ENCODE data around the gene ADM. TPM values are rescaled to one million over a fixed set of nuclear protein-coding genes. Genes with fewer than 3 reads are reported as not detected.

ADM gene
- total RNA-seq, 1 donor from 2014 or later = 24.5 TPM

- peak overlapping the region; percentile 66 for H3K4me3 ChIP-seq
- peaks cover 2% of the 10 kb centered on the region for H3K27me3 ChIP-seq
- peak overlapping the region; percentile 79 for H3K27ac ChIP-seq
- intact Hi-C loops (cut with DNase I) = loop anchor here (10.0 kb wide), 1 partner anchor 98 kb away; no protein-coding TSS in a partner anchor
- H3K36me3 ChIP-seq = no peaks in the 10 kb centered on the region
- DNase-seq = no peak
- no peak for TF ChIP-seq CTCF (IDR thresholded peaks at IDR 0.05)
- peak; percentile 29 for ATAC-seq
- H3K4me1 ChIP-seq = peaks cover 43% of the 10 kb centered on the region
- H3K9me3 ChIP-seq = no peaks in the 10 kb centered on the region
These were observed 2.5 kb upstream of the ADM start for GRCh38 chr11:10302359-10302743.

- DNase-seq (peak; percentile 96), ATAC-seq (peak; percentile 76)
- H3K4me3 ChIP-seq = peak overlapping the region; percentile 66
- H3K9me3 ChIP-seq = no peaks in the 10 kb centered on the region
- intact Hi-C loops (cut with DNase I) = loop anchor here (10.0 kb wide), 1 partner anchor 98 kb away; no protein-coding TSS in a partner anchor
- peaks cover 2% of the 10 kb centered on the region for H3K27me3 ChIP-seq
- no peaks in the 10 kb centered on the region for H3K36me3 ChIP-seq
- TF ChIP-seq CTCF (IDR thresholded peaks at IDR 0.05) = no peak
- H3K4me1 ChIP-seq = peaks cover 46% of the 10 kb centered on the region
- peak overlapping the region; percentile 79 for H3K27ac ChIP-seq
These were observed 1.9 kb upstream of the ADM start for GRCh38 chr11:10302744-10303557.

GRCh38 chr11:10303558-10304363 lies 1.1 kb upstream of the ADM start:
- Histone ChIP-seq H3K36me3 (no peaks in the 10 kb centered on the region), H3K9me3 (no peaks in the 10 kb centered on the region), H3K27me3 (peaks cover 2% of the 10 kb centered on the region), H3K4me3 (peak overlapping the region; percentile 66), H3K4me1 (peaks cover 53% of the 10 kb centered on the region), H3K27ac (peak overlapping the region; percentile 79)
- peak; percentile 2 for ATAC-seq
- DNase-seq = no peak
- no peak for TF ChIP-seq CTCF (IDR thresholded peaks at IDR 0.05)
- intact Hi-C loops (cut with DNase I) = loop anchor here (10.0 kb wide), 1 partner anchor 99 kb away; no protein-coding TSS in a partner anchor

- Histone ChIP-seq H3K4me1 (peaks cover 70% of the 10 kb centered on the region), H3K4me3 (peak overlapping the region; percentile 66), H3K27ac (peak overlapping the region; percentile 79), H3K36me3 (no peaks in the 10 kb centered on the region), H3K9me3 (no peaks in the 10 kb centered on the region), H3K27me3 (peaks cover 2% of the 10 kb centered on the region)
- DNase-seq (peak; percentile 75), ATAC-seq (no peak)
- TF ChIP-seq CTCF (IDR thresholded peaks at IDR 0.05) = no peak
- intact Hi-C loops (cut with DNase I) = loop anchor here (5.0 to 10.0 kb wide), 2 partner anchors 101 to 548 kb away; no protein-coding TSS in a partner anchor
These were observed 540 bp downstream of the ADM start for GRCh38 chr11:10305262-10305963.
